HG03175 (cell line): Measurements from ENCODE around the gene DNAH3.

ENCODE experiments used
- ATAC-seq: cut with Tn5 transposase; IDR thresholded peaks from one replicate; pipeline ENCODE4 v1.9.1; 2021; ENCODE audit warnings: mild to moderate bottlenecking, moderate library complexity; ENCODE audit not compliant: unreplicated experiment

DNAH3 gene

DNA sequence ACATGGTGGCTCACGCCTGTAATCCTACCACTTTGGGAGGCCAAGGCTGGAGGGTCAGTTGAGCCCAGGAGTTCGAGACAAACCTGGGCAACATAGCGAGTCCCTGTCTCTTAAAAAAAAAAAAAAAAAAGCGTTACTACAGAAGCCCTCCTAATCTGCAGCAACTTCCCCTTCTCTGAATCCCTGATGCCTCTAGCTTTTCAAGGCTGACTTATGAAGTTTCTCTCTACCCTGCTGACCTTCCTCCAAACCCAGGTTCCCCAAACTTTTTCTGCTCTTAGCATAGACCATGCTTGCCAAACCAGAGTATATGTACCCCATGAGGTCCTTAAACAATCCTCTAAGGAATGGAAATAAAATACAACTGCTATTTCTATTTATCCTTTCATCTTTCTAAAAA, 233.7 kb downstream of the DNAH3 start:
- ATAC-seq, result no peak

DNA sequence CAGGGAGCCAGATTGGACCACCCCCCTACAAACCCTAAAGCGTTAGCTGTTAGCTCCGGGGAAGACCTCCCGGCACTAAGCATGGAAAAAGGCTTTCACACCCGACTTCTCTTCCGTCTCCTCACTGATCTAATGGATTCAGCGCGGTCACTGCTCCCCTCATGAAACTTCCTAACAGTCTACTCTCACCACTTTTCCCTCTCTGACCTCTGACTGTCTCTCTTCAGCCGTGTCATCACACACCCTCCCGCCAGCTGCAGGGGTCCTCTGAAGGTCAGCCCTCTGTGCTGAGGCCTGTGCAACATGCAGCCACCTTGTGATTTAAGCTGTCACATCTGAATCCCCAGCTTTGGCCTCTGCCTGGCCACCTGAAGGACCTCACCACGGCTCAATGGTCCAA, 234.4 kb downstream of the DNAH3 start:
- no peak for ATAC-seq

DNA sequence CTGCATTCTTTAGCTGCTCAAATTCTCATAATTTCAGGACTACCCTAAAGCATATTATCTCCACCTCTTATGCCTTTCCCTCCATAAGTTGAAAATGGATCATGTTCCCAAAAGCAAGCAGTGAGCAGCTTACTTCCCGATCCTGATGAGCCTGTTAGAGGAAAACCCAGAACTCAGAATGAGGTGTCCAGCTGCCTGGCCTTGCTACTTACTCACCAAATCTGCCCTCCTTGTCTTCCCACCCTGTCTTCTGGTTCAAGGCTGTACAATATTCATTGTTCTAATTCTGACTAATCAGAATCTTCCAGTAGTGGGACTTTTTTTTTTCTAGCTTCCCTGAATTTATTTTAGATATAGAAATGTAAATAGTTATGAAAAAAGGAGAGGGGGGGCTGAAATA, 239.3 kb downstream of the DNAH3 start:
- no peak for ATAC-seq

DNA sequence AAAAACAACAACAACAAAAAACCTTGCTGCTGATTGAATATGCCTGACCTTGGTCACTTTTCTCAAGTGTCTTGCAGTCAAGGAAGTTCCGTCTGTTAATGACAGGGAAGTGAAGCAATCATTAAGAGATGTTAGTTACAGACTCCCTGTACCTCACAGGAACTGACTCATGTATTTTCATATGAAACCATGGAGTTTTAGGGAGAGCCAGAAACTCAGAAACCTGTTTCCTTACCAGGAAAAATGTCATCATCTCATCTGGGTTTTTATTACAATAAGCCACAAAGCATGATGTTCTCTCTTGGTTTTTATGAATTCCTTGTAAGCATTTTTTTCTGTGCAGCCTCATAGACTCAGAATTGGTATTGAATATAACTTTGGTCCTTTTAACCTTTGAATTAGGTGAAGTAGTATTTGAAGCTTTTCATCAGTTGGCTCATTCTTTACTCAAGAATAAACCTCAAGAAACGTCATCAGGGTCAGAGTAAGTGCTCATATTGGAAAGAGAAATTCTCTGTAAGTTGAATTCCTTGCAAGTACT, 239.8 kb downstream of the DNAH3 start:
- ATAC-seq, result no peak

DNA sequence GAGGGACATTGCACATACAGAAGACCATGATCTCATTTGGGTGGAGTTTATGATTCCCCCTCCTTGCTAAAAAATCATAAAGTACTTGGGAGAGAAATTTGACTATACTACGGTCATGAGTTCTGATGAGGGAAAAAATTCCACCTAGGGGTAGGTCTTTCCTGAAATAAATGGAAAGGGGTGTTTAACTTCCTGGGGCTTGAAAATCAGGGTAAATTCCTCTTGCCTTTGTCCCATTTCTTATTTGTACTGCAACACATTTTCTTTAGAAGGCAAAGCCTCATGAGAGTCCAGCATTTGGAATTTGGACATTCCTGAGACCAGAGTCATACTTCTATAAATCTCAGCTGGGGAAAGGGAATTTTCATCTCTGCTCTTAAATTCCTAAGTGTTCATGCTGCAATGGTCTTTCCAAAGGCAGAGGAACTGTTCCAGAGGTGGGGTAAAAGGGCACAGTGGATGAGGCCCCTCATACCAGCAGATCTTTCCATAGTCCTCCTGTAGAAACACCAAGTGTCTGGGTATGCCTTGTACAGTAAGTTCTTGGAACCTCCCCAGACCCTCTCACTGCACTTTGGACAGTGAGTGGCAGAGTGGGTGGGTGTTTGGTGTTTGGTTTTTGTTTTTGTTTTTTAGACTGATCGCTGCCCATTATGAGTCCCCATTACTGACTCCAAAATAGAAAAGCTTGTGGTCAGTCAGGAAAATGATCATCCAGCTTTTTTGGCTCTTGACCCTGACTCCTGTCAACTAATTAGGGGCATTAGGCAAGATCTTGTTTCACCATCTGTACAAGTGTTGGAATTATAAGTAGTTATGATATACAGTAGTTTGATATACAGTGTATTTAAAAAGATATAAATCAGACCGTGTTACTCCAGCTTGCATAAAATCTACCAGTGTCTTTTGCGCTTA, 244.0 kb downstream of the DNAH3 start:
- ATAC-seq, result no peak

DNA sequence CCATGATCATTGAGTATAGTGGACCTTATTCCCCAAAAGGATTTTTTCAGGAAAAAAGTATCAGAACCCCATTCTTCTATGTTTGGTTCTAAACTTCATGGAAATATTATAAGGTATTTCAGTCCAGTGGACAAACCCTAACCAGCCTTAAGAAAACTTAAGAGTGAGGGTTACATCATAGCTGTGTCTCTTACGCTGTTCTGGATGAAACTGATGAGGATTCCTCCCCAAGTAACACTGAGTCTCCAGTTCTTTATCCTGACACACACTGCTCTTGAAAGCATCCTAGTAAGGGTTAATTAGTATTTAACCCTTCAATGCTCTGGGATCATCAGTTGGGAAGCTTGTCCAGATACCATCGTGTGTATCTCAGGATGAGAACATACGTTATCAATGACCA, 245.1 kb downstream of the DNAH3 start:
- ATAC-seq, result no peak

DNA sequence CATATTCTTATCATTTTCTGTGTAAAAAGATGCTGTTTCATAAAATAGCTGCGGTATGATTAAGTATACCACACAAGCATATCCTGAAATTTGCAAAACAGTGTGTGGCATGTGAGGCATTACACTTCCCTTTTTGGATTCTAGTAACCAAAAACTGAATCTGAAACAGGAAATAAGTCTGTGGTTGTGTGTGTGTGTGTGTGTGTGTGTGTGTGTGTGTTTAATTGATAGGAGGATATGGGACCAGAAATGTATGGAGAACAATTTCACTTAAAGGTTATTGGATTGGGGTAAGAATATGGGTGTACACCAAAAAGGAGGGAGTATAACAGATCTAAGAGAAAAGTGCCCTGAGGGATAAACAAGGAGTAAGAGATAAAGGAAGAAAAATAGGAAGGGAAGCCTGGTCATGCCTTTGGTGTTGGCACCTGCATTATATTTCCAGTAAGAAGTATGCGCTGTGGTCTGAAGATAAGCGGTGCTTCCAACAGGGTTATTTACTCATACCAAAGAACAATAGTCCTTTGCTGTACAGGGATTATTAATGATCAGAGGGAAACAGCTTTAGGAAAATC, 246.1 kb downstream of the DNAH3 start:
- ATAC-seq, result no peak

DNA sequence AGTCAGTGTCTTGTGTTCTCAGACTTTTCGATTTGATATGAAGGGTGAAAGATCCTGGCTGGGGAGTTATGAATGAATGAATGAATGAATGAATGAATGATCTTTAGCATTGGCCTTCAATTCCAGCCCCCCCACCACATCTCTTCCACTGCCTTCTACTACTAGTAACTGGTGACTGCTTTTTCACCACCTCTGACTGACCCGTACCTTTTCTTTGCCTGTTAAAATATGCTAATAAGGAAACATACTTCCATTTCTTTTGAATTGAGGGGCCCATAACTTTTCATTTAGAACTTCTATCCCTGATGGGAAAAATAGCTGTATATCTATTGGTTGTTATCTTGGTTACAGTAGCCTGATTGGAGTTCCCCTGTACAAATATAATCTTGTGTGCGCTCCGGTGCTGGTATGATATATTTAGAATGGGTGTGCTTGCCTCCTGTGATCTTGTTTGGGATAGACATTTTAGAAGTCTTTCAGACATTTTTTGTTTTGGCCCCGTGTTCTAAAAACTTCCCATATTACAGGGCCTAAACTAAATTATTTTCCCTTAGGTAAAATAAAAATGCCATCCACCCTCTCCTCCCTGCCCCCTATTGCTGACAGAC, 246.6 kb downstream of the DNAH3 start:
- no peak for ATAC-seq

DNA sequence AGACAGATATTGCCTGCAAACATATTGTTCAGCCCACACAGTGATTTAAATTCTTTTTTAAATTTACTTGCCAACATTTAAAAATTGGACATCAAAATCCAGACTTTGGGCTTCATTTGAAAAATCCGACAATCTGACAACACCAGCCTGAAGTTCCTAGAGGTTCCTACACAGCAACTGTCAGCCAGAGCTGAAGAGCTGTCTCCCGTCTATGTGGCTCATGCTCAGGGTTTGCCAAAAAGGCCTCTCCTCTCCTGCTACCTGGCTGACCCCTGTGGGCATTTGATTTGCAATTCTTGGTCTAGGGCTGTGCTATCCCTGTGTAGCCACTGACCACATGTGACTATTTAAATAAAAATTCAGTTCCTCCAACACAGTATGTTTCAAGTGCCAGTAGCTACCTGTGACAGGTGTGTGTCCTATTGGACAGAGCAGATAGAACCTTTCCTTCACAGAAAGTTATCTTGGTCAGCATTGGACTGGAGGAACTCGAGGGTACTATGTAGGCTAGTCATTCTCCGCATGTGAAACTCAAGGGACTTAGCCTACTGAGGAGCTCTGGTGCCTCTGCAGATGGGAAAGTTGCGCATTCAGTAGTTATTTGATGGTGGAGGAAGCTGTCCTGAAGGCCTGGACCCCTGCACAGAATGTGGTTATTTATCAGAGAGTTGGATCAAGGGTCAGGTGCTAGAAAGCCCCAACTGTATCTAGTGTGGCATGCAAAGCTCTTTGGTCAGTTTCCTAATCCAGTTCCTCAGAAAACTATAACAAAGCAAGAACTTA, 247.3 kb downstream of the DNAH3 start:
- no peak for ATAC-seq

DNA sequence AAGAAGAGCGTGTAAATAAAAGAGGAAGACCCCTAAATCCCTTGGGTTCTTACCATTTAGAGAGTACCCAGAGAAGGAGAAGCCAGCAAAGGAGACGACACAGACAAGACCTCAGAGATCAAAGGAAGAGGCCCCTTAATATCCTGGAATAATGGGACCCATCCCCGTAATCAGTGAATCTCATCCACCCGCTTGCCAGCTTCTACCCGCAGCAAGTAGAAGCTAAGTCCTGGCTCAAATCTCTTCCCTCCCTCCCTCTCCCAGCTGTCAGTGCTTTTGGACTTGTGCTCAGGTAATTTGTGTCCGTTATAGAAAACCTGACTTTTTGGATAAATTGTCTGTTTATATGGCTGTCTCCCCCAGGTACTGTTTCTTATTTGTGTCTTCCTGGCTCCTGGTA, 248.2 kb downstream of the DNAH3 start:
- no peak for ATAC-seq

DNA sequence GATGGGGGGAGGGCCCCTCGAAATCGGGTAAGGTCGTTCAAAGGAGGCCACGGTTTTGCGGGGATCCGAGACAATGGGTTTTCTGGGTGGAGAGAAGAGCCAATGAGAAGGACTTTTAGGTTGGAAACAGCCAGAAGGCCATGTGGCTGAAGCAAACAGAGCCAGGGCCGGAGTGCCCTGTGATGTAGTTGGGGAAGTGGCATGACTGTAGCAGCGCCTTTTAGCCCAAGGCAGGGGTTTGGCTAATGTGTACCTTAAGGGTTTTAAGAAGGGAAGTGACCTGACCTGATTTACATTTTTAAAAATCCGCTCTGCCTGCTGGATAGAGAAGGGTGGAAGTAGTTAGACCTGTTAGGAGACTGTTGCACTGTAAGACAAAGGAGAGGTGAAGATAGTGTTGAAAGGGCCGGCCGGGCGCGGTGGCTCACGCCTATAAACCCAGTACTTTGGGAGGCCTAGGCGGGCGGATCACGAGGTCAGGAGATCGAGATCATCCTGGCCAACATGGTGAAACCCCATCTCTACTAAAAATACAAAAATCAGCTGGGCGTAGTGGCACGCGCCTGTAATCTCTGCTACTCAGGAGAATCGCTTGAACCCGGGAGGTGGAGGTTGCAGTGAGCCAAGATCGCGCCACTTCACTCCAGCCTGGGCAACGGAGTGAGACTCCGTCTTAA, 249.1 kb downstream of the DNAH3 start:
- ATAC-seq, result no peak

DNA sequence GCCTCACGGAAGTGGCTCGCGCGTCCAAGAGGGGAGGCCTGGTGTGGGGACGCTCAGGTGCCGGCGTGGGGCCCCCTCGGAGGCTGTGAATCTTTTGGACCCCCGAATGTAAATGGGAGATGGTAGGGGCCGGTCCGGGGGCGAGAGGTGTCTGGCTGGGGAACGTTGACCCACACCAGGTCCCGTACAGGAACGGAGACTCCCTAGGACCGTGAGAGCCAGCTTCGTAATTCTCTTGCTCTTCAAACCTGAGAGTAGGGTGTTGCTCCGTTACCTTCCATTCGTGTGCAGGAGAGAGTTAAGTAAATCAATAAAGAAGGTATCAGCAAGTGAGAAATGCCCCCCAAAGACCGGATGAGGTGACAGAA, 249.6 kb downstream of the DNAH3 start:
- peak; percentile 2 for ATAC-seq

DNA sequence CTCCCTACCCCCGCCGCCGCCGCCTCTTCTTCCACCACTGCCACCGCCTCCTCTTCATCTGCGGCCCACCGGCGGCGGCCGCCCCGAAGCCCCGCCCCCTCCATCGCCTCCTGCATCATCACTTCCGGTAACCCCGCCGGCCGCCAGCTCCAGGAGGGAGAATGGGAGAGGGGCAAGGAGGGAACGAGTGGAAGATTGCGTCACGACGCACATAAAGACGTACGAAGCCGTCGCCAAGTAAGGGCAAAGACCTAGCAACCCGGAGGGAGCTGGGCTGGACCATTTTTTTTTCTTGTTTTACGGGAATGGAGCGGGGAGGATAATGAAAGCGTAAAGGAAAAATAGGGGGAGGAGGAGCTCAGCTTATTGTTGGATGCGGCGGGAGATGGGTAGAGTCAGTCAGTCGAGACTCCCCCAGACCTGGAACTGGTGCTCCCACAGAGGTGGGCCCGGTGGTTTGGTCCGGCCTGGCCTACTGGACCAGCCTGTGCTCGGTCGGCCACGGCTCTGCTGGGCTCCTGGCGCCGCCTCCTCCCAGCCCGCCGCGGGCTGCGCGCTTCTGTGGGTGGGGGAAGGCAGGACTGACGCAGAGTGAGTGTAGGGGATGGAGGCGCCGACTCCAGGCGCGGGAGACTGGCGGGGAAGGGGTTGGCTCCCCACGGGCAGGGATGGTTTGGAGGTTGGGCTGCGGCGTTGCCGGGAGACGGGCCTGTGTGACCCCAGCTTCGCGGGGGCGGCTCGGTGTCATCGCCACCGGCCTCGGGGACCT, 250.2 kb downstream of the DNAH3 start, which contains the start of the genes DCUN1D3 and LYRM1:
Gene DCUN1D3, minus strand, starts transcription at position 60 of the 769 bp plus-strand sequence. CDS start 37,820 bp downstream, outside the sequence.
Gene LYRM1, plus strand, starts transcription at position 473 of the 769 bp plus-strand sequence. CDS start 14,785 bp downstream, outside the sequence.
- peak; percentile 69 for ATAC-seq

DNA sequence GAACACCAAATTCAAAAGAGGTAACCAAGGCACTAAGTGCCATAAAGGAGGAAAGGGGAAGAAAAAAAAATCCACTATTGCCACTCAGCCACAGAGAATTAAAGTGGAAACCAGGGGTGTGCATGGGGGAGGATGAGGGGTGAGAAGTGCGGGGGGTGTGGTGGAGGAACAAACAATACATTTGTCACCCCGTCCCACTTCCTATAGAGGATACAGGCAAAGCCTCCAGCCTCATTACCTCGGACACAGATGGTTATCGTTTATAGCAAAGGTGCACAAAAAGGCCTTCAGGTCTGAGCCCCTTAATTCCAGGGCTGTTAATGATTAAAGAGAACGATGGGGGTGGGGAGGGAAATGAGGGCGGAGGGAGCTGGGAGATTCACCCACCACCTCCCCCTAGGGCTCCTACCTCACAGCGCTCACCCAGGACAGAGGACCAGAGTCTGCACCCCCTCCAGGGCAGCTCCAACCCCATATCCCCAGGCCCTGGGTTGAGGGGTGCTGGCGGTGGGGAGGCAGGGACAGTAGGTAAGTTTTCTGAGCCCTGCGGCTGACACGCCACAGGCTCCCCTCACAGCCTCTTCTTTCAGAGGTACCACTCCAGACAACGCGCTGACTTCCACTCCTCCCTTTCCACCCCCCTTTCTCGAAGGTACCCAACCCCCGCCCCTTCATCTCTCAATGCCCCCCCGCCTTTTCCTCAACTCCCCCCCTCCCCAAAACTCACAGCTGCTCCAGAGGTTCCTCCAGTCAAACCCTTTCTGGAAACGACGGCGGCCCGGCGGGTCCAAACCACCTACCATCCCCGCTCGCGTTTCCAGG, 251.0 kb downstream of the DNAH3 start:
- ATAC-seq, result no peak

DNA sequence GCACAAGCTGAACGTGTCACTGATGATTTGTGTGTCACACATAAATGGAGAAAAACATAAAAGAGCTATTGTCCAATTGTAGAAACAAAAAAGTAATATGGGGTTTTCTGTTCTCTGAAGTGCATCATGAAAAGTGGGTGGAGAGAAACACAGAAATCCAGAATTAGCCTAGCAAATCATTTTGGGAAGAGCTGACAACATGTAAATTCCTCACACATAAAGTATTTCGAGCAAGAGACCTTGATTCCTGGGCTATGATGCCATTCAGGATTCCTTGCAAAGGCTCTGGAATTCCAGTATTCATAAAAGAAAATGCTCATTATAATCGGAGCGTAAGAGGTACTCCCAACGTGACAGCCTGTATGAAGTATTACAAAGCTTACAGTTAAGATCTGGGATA, 251.6 kb downstream of the DNAH3 start:
- no peak for ATAC-seq

DNA sequence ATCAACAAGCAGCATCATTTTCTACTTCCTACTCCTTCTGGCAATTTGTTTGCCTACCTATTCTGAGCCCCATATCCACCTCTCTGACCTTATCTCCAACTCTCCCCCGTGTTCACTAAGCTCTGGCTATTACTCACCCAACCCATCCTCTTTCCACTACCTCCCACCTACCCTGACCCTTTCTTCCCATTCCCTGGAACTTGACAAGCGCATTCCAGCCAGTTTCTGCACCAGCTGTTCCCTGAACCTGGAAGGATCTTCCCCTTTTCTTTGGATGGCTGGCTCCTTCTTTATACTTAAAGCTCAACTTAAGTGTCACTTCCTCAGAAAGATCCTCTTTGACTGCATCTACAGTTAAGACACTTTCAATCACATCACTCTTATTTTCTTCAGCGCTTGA, 252.7 kb downstream of the DNAH3 start:
- ATAC-seq, result no peak

DNA sequence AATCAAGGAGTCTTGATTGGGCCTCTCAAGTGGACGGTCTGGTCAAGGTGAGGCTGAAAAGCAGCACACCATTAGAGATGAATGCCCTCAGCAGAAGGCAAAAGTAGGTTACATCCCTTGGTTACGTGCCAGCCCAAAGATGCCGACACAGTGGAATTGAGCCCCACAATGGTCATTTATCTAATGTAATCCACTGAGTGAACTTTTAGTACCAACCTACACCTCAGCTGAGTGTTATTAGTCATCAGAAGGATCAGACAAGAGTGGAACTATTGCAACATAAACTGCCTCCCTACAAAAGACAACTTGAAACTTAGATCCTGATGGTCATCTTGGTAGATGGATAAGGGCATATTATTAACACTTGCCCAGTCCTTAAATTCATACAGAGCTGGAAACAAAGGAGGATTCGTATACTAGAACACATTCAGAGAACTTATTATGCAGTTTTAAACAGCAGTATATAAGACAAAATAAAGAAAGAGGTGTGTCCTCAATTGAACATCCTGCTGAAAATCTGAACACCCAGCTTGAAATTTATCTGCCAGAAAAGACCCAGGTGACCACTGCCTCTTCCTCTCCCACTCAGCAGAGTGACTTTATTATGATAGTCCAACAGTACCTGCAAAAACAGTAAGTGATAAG, 253.3 kb downstream of the DNAH3 start:
- no peak for ATAC-seq

DNA sequence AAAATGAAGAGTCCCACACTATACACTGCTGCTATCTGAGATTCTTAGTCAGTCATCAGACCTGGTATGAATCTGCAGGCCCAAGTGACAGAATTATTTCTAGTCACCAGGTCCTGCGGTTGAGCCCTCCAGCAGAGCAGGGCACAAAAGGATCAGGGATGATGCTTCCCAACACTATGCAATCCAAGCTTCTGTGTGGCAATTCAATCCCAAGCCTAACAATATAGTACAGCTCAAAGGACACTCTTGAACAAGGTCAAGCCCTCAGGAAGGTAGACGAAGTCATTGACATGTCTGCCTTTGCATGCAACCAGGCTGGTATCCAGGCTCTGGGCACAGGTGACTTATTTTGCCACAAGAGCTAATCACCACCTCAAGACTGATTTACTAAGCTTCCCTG, 256.3 kb downstream of the DNAH3 start:
- no peak for ATAC-seq
